AG04449 (cell line): ENCODE measurements around the gene PDE7B.

Source experiments
- CTCF ChIA-PET: fragments of 350-600 bp; formaldehyde crosslinking; extraction: SDS; loops from one replicate; lab custom pipeline; 2021; ENCODE audit warnings: antibody characterized with exemption; lab: Yijun Ruan, JAX
- POLR2A ChIA-PET: fragments of 400-600, 350-600 bp; formaldehyde crosslinking; extraction: SDS; loops from one replicate; lab custom pipeline; 2020; ENCODE audit warnings: antibody characterized with exemption, inconsistent platforms; lab: Yijun Ruan, JAX
- DNase-seq: peaks from one replicate; pipeline ENCODE4 v3.0.0-alpha.2; 2010; ENCODE audit warnings: low read depth, low spot score
- H3K4me3 ChIP-seq: 2 replicates; pipeline ENCODE4 v1.5.1; 2011; ENCODE audit warnings: low read depth, mild to moderate bottlenecking, control low read depth, low read length
- TF ChIP-seq, protein P1 (sequence below): IDR thresholded peaks from one replicate; pipeline ENCODE4 v1.5.1; 2011; ENCODE audit warnings: mild to moderate bottlenecking, moderate library complexity, low read length, control low read depth, inconsistent platforms; ENCODE audit not compliant: insufficient read depth; ENCODE audit errors: missing control alignments

Gene PDE7B

DNA sequence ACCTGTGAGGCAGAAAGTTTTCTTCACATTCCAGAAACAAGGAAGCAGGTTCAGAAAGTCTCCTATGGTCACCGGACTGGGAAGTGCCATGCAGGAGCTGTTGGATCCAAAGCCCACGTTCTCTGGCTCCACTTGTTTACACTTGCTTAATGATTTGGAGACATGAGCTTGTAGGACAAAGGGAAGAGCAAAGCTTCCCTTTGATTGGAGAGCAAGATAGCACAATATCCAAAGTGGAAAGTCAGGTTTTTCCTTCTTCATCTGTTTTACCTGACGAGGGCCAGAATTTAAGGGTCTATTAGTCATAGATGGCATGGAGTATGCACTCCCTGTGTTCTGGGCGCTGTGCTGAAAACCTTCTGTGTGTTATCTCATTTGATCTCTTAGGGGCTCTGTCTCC lies 81.2 kb downstream of the PDE7B start:
- ChIA-PET CTCF (no interaction called here), POLR2A (no interaction called here)
- DNase-seq = no peak
- no peak overlapping the region for H3K4me3 ChIP-seq
- TF ChIP-seq, protein P1, sequence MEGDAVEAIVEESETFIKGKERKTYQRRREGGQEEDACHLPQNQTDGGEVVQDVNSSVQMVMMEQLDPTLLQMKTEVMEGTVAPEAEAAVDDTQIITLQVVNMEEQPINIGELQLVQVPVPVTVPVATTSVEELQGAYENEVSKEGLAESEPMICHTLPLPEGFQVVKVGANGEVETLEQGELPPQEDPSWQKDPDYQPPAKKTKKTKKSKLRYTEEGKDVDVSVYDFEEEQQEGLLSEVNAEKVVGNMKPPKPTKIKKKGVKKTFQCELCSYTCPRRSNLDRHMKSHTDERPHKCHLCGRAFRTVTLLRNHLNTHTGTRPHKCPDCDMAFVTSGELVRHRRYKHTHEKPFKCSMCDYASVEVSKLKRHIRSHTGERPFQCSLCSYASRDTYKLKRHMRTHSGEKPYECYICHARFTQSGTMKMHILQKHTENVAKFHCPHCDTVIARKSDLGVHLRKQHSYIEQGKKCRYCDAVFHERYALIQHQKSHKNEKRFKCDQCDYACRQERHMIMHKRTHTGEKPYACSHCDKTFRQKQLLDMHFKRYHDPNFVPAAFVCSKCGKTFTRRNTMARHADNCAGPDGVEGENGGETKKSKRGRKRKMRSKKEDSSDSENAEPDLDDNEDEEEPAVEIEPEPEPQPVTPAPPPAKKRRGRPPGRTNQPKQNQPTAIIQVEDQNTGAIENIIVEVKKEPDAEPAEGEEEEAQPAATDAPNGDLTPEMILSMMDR = no peak

DNA sequence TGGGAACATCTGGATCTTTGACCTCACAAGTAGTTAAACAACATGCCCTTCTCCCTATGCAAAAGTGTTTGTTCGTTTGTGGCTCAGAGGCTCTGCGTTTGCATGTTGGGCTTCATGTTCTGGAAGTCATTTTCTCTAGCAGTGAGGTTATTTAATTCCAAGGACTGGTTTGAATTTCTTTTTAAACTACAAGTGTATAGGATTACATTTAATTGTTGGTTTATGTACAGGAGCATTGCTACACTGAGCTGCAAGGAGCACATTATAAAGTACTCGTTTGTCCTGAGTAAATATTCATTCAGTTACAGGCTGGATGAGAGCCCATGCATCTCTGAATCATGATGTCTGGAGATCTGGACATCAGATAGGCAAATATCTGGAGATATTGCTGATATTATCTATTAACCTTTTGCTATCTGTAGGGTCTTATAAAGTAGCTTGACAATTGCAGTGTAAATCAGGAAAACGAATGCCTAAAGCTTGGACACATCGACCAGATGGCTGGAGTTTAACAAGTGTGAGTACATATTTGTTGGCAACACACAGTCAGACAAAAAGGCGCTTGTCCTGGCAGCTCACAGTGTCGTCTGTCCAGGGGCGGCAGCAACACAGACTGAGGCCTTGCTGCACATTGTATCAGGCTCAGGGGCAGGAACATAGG lies 84.6 kb downstream of the PDE7B start:
- CTCF ChIA-PET = interaction anchor here (0.9 to 1.3 kb wide), 2 partner anchors 10 to 400 kb away, joined by 3 to 4 read pairs; no protein-coding TSS in a partner anchor
- no peak for DNase-seq
- TF ChIP-seq, protein P1 = no peak
- POLR2A ChIA-PET = interaction anchor here (0.7 to 0.9 kb wide), 3 partner anchors 55 to 353 kb away, joined by 3 read pairs; no protein-coding TSS in a partner anchor
- no peak overlapping the region for H3K4me3 ChIP-seq

DNA sequence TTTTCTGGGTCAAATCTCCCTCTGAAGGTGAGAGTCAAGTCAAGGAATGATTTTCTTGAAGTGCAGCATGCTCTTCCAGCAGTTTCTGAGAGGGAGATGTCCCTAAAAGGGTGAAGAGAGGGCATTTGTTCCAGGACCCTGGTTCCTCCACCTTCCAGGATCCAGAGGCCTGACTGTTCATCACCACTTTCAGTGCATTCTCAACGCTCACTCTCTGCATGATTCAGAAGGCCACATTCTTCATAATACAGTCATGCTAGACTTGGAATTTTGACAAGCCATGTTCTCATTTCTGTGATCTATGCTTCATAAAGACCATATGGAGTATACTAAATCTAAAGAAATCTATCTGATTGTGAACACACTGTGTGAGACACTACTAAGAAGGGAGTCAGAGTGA lies 85.1 kb downstream of the PDE7B start:
- TF ChIP-seq, protein P1 = no peak
- CTCF ChIA-PET = interaction anchor here (0.9 kb wide), 1 partner anchor 400 kb away, joined by 3 read pairs; no protein-coding TSS in a partner anchor
- peak; percentile 85 for DNase-seq
- no peak overlapping the region for H3K4me3 ChIP-seq
- POLR2A ChIA-PET = interaction anchor here (0.8 kb wide), 1 partner anchor 56 kb away, joined by 3 read pairs; no protein-coding TSS in a partner anchor

DNA sequence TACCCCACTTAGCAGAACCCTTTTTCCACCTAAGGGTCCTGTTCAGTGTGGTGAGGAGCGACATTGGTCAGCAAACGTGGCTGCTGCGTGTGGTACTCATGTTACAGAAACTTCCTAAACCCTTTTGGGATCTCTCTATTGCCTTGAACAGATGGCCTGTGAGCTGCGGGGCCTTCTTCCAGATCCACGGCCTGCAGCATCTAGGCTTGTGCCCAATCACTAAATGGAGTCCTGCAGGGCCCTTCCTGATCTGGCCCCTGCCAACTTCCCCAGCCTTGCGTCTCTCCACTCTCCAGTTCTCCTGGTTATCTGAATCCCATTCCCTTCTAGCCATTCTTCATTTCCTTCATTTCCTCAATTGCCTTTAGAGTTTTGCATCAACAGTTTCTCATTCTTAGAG lies 85.6 kb downstream of the PDE7B start:
- H3K4me3 ChIP-seq = no peak overlapping the region
- ChIA-PET CTCF (interaction anchor here (1.0 to 1.6 kb wide), 2 partner anchors 9 to 26 kb away, joined by 3 read pairs; no protein-coding TSS in a partner anchor), POLR2A (no interaction called here)
- TF ChIP-seq, protein P1 = no peak
- DNase-seq = no peak

DNA sequence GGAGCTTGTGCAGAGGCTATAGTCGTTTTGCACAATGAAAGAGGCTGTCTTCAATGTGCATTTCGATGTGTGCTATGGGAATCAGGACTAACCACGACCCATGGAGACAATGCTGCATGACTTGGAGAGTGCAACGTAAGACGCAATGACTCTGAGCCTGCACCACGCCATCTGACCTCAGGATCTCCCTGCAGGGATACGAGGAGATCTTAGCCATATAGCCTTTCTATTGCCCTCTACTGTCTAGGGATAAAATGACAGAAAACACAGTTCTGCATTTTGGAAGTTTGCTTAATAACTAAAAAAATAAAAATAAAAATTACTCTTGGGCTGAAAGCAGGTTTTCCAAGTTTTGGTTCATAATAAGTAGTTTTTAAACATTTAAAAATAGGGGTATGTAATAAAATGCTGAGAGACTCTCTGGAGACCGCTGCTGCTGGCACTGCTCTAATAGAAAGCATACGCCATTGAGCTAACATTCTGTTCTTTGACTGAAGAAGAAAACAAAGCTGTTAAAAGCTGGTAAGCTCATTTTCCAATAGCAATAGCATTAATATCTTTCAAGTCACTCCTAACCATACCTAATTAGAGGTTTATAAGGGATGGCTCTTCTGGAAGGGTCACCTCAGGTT lies 87.2 kb downstream of the PDE7B start:
- ChIA-PET CTCF (interaction anchor here (0.6 to 3.0 kb wide), 21 partner anchors 10 to 489 kb away, joined by 3 to 25 read pairs (median 5); no protein-coding TSS in a partner anchor), POLR2A (interaction anchor here (0.6 kb wide), 2 partner anchors 113 to 182 kb away, joined by 3 read pairs; no protein-coding TSS in a partner anchor)
- TF ChIP-seq, protein P1 = peak; percentile 24
- H3K4me3 ChIP-seq = no peak overlapping the region
- DNase-seq = no peak

DNA sequence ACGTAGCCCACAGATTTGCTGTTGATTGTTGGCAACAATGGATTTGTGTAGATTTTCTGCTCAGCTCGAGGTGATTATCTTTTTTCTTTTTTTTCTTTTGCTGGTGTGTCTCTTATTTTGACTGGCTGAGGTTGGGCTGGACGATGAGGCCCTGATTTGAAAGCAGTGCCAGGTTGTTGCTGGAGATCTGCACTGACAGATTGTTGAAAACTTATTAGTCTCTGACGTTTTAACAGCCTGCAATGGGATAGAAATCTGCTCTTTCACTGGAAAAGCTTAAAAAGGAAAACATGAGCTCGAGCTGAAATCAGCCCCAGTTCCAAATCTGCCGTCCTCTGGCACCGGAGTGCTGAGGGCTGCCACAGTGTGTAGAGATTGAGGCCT lies 87.7 kb downstream of the PDE7B start:
- TF ChIP-seq, protein P1 = no peak
- no peak for DNase-seq
- ChIA-PET POLR2A (interaction anchor here (0.6 kb wide), 2 partner anchors 112 to 182 kb away, joined by 3 read pairs; no protein-coding TSS in a partner anchor), CTCF (interaction anchor here (0.6 to 3.0 kb wide), 23 partner anchors 10 to 440 kb away, joined by 3 to 25 read pairs (median 4); no protein-coding TSS in a partner anchor)
- no peak overlapping the region for H3K4me3 ChIP-seq
